ENCODE measurements around the gene ATMIN.

The ATMIN gene

DNA sequence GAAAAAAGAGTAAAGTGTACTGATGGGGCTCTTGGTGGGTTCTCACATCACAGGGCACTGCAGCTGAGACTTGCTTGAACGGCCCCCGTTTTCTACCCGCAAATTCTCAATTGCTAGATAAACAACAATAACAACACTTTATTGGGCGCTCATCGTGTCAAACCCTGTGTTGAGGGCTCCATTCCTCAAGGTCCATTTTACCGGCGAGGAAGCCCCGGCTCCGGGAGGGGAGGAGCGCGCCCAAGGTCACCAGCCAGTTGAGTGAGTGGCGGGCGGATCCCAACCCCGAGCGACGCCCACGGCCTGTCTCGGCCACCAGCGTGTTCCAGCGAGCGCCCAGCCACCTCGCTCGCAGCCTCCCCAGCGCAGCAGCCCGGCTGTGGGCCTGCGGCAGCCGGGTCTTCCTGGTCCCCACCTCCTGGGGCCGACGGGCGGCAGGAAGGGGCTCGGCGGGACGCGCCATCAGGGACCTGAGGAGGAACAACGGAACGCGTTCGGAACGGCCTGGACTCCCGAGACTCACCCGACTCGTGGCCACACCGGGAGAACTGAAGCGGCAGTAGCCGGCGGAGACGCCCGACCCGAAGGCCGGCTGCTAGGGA is 29.3 kb upstream of the ATMIN start:
- DNase-seq, result peak; percentile 76

GRCh38 chr16:81006813-81007695 is 28.6 kb upstream of the ATMIN start, which contains the start of the genes CENPN and CMC2:
CENPN (plus strand) TSS chr16:81007214; CDS start chr16:81011940, 4,726 bp downstream.
CMC2 (minus strand) TSS chr16:81006885; CDS start chr16:80997394, 9,491 bp downstream.
- DNase-seq, result peak; percentile 98

GRCh38 chr16:81008505-81008789 is 27.2 kb upstream of the ATMIN start:
- no peak for DNase-seq

- no peak for DNase-seq
These were observed 22.7 kb upstream of the ATMIN start for GRCh38 chr16:81012974-81013373.

GRCh38 chr16:81014672-81015071 is 21.0 kb upstream of the ATMIN start:
- DNase-seq, result no peak

- DNase-seq, result no peak
These were observed 17.1 kb upstream of the ATMIN start for GRCh38 chr16:81018496-81018895.

- DNase-seq, result no peak
These were observed 9.2 kb upstream of the ATMIN start for GRCh38 chr16:81026429-81026828.

GRCh38 chr16:81029930-81030604 is 5.6 kb upstream of the ATMIN start:
- no peak for DNase-seq

DNA sequence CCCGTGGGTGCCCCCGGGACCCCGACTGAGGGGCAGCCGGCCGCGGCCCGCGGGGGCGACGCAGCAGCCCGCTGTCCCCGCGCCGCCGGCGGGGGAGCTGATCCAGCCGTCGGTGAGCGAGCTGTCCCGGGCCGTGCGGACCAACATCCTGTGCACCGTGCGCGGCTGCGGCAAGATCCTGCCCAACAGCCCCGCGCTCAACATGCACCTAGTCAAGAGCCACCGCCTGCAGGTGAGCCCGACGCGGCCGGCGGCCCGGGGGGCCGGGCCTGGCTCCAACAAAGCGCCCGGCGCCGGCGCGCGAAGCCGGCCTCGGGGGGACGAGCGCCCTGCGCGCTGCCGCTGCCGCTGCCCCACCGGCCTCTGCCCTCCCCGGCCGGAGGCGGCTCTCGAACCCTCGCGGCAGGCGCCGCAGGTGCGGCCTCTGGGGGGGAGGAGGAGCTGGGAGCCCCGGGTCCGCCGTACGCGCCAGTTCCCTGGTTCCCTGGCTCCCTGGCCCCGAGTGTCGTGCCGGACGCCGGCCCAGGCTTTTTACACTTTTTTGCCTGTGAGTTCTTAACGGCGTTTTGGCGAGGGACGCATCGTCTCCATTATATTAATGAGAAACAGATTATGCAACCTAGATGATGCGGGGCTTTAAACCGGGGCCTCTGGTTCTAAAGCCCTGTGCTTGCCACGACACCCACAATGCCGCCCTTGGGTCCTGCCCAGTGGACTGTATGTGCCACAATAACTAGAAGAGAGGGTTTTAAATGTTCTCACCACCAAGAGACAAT is 521 bp downstream of the ATMIN start:
- DNase-seq, result peak; percentile 36

GRCh38 chr16:81036751-81037350 is 1.2 kb downstream of the ATMIN start:
- peak; percentile 5 for DNase-seq

DNA sequence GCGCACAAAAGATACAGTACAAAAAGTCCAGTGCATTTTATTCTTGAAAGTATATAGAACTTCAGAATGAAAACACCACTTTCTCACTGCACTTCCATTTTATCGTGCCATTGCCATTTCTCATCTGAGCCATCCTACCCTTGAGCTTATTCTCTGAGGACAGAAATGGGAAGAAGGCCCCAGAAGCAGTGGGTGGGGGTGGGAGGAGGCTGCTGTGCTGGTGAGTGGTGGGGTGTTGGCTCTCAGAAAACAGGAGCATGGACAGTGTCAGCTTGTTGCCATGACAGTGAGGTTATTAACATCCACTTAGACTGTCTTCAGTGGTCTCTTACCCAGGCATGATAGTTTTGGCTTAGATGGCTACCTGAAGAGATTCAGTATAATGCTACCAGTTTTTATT is 4.5 kb downstream of the ATMIN start:
- DNase-seq, result no peak

DNA sequence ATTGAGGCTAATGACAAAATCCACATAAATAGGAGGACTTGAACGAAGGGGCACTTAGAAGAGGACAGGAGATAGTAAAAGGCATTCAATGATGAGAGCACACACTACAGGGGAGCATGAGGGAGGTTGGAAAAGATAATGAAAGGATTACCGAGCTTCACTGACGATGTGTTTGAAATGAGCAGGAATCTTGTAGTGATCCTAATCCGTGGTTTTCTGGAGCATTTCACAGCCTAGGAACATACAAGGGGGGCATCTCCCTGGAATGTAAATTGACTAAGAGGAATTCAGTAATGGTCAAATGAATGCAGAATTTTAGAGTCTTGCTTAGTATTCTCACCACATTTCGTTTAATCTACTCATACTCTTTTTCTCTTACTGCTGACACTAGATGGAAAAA is 5.2 kb downstream of the ATMIN start:
- no peak for DNase-seq

- no peak for DNase-seq
These were observed 6.1 kb downstream of the ATMIN start for GRCh38 chr16:81041696-81042095.

DNA sequence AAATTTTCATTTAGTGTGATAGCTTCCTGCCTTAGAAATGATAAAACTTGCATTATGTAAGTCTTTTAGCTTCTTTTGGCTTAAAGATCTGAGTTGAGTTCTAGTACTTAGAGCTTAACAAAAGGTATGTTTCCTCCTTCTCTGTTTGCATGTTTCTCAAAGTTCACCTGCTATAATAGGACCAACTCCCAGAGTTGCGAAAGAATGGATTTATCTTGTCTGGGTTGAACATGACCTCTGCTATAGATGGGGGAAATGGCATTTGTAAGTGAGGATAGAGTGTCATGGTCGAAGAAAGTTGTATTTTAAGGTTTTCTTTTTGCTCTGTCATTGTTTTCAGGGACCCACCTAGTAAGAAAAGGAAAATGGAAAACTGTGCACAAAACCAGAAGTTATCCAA is 7.2 kb downstream of the ATMIN start:
- DNase-seq, result no peak

DNA sequence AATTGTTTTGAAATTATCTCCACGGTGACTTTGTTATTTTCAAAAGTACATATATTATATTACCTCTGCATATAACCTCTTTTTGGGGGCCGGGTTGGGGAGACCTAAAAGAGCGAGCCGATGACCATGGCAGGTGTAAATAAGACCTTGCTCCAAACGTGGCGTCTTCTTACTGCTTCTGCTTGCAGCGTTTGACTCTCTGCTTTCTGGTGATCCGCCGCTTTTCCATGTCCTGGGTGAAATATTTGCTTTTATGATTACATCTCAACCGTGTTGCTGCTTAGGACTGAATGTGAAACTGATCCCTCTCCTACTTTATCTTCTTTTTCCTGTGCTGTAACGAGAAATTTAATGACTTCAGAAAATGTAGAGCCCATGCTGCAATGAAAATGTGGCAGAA is 18.1 kb downstream of the ATMIN start:
- no peak for DNase-seq

- DNase-seq, result no peak
These were observed 25.1 kb downstream of the ATMIN start for GRCh38 chr16:81060576-81061306.

DNA sequence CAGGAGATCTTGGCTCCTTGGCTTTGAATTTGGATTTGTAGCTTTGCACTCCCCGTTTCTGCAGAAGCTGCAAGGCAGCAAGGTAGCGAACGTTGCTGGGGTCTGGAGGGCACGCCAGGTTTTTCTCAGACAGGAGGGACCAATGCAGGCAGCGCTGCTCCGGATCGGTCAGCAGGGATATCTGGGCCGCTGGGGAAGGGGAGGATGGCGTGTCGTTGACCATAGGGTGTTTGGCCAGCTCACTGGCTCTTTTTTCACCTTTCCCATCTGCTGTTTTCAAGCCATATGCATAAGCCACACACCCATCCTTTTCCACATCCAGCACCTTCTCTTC is 25.6 kb downstream of the ATMIN start:
- no peak for DNase-seq

- no peak for DNase-seq
These were observed 26.4 kb downstream of the ATMIN start for GRCh38 chr16:81061871-81062608.

DNA sequence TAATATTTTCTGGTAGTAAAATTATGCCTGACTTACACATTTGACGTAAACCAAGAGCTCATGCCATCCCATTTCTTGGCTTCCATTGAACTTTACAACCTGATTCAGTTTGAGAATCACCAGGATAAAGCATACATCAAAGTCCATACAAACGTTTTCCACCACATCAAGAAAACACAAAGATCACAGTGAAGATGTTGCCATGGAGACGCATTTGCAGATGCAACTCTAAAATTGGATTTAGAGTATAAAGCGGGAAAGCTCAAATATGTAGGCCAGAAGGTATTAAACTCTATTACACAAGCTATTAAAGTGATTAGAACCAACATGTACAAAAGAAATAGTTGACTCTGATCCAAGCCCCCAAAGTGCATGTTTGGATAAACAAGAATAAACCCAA is 31.0 kb downstream of the ATMIN start:
- DNase-seq, result no peak

DNA sequence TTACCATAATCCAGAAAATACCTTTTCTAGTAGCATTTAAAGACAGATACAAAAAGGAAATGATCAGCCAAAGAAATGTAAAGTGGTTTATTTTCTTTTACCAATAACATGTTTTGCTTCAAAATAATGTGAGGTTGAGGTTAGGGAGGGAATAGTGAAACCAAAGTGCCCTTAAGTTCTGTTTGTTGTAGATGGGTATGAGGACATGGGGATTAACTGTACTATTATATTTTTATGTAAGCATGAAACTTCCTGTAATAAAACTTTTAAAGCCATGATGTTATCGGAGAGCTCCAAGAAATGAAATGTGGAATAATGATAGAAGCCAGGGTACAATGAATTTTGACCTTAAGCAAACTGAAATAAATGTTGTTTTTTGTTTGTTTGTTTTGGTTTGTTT is 31.5 kb downstream of the ATMIN start:
- no peak for DNase-seq

DNA sequence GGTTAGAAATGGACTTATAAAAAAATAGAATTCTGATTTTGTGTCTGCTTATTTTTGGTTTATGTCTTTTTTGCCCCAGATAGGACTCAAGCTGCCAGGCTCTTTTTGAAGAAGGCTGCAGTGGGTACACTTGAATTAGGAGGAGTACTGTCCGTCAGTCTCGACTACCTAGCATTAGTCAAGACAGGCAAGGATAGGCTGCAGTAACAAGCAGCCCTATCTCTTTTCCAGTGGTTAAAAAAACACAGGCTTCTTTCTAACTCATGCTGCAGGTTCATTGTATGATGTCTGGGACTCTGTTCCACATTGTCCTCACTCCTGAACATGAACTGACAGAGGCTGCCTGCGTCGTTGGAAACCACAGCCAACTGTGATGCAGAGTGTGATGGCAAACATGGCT is 33.4 kb downstream of the ATMIN start:
- DNase-seq, result no peak
